BLaER1 treated with 17β-estradiol and CSF1 and Interleukin-3, amounts not matched to agents 10 nM and 100 nM (cell line): ENCODE data around the gene MCC.

Experiments
- H3K27ac ChIP-seq, 11 experiments: shearing (Covaris generic); formaldehyde crosslinking; 2 replicates each; pipeline ENCODE4 v1.8.1; 2022
- H3K27me3 ChIP-seq, 11 experiments: shearing (Covaris generic); formaldehyde crosslinking; 2 replicates each; pipeline ENCODE4 v1.8.1; 2022
- H3K36me3 ChIP-seq, 11 experiments: shearing (Covaris generic); formaldehyde crosslinking; 2 replicates each; pipeline ENCODE4 v1.8.1; 2022
- H3K4me1 ChIP-seq, 10 experiments: shearing (Covaris generic); formaldehyde crosslinking; 2 replicates each; pipeline ENCODE4 v1.8.1; 2022
- H3K4me2 ChIP-seq, 11 experiments: shearing (Covaris generic); formaldehyde crosslinking; 2 replicates each; pipeline ENCODE4 v1.8.1; 2022
- H3K4me3 ChIP-seq, 10 experiments: shearing (Covaris generic); formaldehyde crosslinking; 2 replicates each; pipeline ENCODE4 v1.8.1; 2022
- H3K9ac ChIP-seq, 11 experiments: shearing (Covaris generic); formaldehyde crosslinking; 2 replicates each; pipeline ENCODE4 v1.8.1; 2022
- H3K9me3 ChIP-seq, 11 experiments: shearing (Covaris generic); formaldehyde crosslinking; replicated peaks in 1 of 11; 2 replicates each; pipeline ENCODE4 v1.8.1; 2022
- H4K20me1 ChIP-seq, 11 experiments: shearing (Covaris generic); formaldehyde crosslinking; 2 replicates each; pipeline ENCODE4 v1.8.1; 2022
- Cebpa-rat ChIP-seq, 11 experiments: shearing (Covaris generic); IDR thresholded peaks; 2 replicates each; pipeline ENCODE4 v1.8.1; 2022

MCC gene

GRCh38 chr5:113378514-113378913 lies 109.7 kb downstream of the MCC start:
- Histone ChIP-seq H4K20me1 (peaks cover 0 to 10% (median 6%) of the 10 kb centered on the region in 11 experiments; a peak in 12 of 22 replicates), H3K27me3 (peaks cover 0 to 76% (median 3%) of the 10 kb centered on the region in 11 experiments; a peak in 9 of 22 replicates), H3K27ac (peak overlapping the region in 4 of 11 experiments; percentile 23 to 37 (median 30); a peak in 5 of 22 replicates), H3K36me3 (no peaks in the 10 kb centered on the region), H3K4me3 (peak overlapping the region in 5 of 10 experiments; percentile 1 to 38 (median 20); a peak in 4 of 20 replicates), H3K4me2 (peak overlapping the region; percentile 75 to 93 (median 83)), H3K4me1 (peaks cover 39 to 74% (median 65%) of the 10 kb centered on the region in 10 experiments), H3K9ac (peak overlapping the region in 1 of 11 experiments; percentile 31; a peak in 1 of 22 replicates), H3K9me3 (peaks cover 0 to 16% (median 6%) of the 10 kb centered on the region in 11 experiments; a peak in 10 of 22 replicates)
- no peak for TF ChIP-seq Cebpa-rat (IDR thresholded peaks at IDR 0.05)

DNA sequence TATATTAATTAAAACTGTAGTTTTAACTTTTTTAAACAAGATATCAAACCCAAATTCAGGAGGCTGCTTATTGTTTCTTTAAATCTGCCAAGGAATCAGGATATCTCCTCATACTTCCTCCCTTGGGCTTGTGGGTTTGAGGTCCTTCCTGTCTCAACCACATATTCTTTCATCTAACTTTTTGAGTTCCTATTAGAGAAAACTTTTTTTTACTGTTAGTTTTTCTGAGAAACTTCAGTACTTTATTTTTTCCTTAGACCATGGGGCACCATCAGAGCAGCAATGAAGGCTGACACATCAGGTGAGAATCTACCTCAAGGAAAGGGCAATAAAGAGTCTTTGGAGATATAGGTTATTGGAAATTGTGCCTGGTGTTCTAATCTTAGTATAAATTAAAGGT lies 110.2 kb downstream of the MCC start:
- H3K9ac ChIP-seq, result peak overlapping the region in 1 of 11 experiments; percentile 31; a peak in 1 of 22 replicates
- H3K4me2 ChIP-seq, result peak overlapping the region; percentile 75 to 93 (median 83)
- H3K9me3 ChIP-seq, result peaks cover 0 to 16% (median 6%) of the 10 kb centered on the region in 11 experiments; a peak in 10 of 22 replicates
- H4K20me1 ChIP-seq, result peaks cover 0 to 10% (median 6%) of the 10 kb centered on the region in 11 experiments; a peak in 12 of 22 replicates
- peak overlapping the region in 4 of 11 experiments; percentile 23 to 37 (median 30); a peak in 5 of 22 replicates for H3K27ac ChIP-seq
- H3K4me1 ChIP-seq, result peaks cover 39 to 71% (median 65%) of the 10 kb centered on the region in 10 experiments
- H3K36me3 ChIP-seq, result no peaks in the 10 kb centered on the region
- TF ChIP-seq Cebpa-rat (IDR thresholded peaks at IDR 0.05), result no peak
- peak overlapping the region in 5 of 10 experiments; percentile 1 to 38 (median 20); a peak in 4 of 20 replicates for H3K4me3 ChIP-seq
- peaks cover 0 to 76% (median 3%) of the 10 kb centered on the region in 11 experiments; a peak in 9 of 22 replicates for H3K27me3 ChIP-seq

DNA sequence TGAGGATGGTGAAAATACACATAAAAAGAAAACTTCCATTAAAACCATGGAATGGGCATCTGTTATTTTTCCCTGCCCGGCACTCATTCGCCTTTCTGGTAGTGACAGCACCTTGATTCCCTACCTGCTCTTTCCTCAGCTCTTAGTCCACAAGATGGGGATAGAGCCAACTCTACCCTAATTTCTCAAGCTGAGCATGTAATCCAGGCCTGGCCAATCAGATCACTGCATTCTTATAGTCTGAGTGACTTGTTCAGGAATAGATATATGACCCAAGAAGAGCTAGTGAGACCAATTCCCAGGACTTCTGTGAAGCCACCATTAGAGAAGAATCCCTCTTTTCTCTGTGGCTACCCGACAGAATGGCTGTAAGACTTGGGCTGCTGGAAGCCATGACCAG lies 111.6 kb downstream of the MCC start:
- Histone ChIP-seq H3K4me3 (no peak overlapping the region), H3K36me3 (no peaks in the 10 kb centered on the region), H3K9me3 (peaks cover 0 to 16% (median 6%) of the 10 kb centered on the region in 11 experiments; a peak in 10 of 22 replicates), H3K27me3 (peaks cover 0 to 70% (median 3%) of the 10 kb centered on the region in 11 experiments; a peak in 9 of 22 replicates), H3K4me2 (peak overlapping the region in 8 of 11 experiments; percentile 75 to 93 (median 82); a peak in 14 of 22 replicates), H3K9ac (no peak overlapping the region), H4K20me1 (peaks cover 0 to 10% (median 6%) of the 10 kb centered on the region in 11 experiments; a peak in 12 of 22 replicates), H3K27ac (no peak overlapping the region), H3K4me1 (peaks cover 31 to 69% (median 53%) of the 10 kb centered on the region in 10 experiments)
- no peak for TF ChIP-seq Cebpa-rat (IDR thresholded peaks at IDR 0.05)

- no peak overlapping the region for H3K4me3 ChIP-seq
- H4K20me1 ChIP-seq, result peaks cover 0 to 10% (median 6%) of the 10 kb centered on the region in 11 experiments; a peak in 12 of 22 replicates
- H3K36me3 ChIP-seq, result no peaks in the 10 kb centered on the region
- no peak for TF ChIP-seq Cebpa-rat (IDR thresholded peaks at IDR 0.05)
- H3K4me1 ChIP-seq, result peaks cover 26 to 61% (median 43%) of the 10 kb centered on the region in 10 experiments
- no peak overlapping the region for H3K4me2 ChIP-seq
- peaks cover 0 to 16% (median 6%) of the 10 kb centered on the region in 11 experiments; a peak in 10 of 22 replicates for H3K9me3 ChIP-seq
- H3K27ac ChIP-seq, result no peak overlapping the region
- H3K27me3 ChIP-seq, result peaks cover 0 to 63% (median 3%) of the 10 kb centered on the region in 11 experiments; a peak in 9 of 22 replicates
- no peak overlapping the region for H3K9ac ChIP-seq
These were observed 112.7 kb downstream of the MCC start for GRCh38 chr5:113375480-113376060.

GRCh38 chr5:113373426-113373825 lies 114.8 kb downstream of the MCC start:
- Histone ChIP-seq H3K4me3 (no peak overlapping the region), H3K27me3 (peaks cover 0 to 53% (median 3%) of the 10 kb centered on the region in 11 experiments; a peak in 9 of 22 replicates), H3K4me1 (peaks cover 13 to 39% (median 23%) of the 10 kb centered on the region in 10 experiments), H3K27ac (no peak overlapping the region), H4K20me1 (peaks cover 0 to 5% (median 3%) of the 10 kb centered on the region in 11 experiments; a peak in 12 of 22 replicates), H3K36me3 (no peaks in the 10 kb centered on the region), H3K9me3 (peaks cover 0 to 16% (median 6%) of the 10 kb centered on the region in 11 experiments; a peak in 10 of 22 replicates), H3K4me2 (peak overlapping the region in 3 of 11 experiments; percentile 34 to 70 (median 68); a peak in 4 of 22 replicates), H3K9ac (no peak overlapping the region)
- TF ChIP-seq Cebpa-rat (IDR thresholded peaks at IDR 0.05), result no peak

DNA sequence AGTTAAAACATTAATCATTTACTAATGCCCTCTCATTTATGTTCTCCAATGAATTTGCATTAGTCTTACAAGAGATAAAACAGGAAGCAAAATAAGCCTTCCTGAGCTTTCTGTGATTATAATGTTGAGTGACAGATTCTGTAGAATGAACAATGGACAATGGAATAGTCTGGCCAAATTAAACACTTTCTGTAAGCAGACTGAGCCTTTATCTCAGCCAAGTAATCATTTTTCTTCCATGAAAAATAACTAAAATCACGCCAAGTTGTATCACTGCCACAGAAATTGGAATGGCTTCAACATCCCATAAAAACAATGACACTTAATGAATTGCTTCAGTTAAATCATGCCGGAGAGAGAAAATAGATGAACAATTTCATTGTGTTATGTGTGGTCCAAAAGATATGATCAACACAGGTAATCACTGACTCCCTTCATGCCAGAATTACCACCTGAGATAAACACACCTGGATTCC lies 116.5 kb downstream of the MCC start:
- H3K36me3 ChIP-seq, result no peaks in the 10 kb centered on the region

GRCh38 chr5:113367586-113367985 lies 120.7 kb downstream of the MCC start:
- no peak overlapping the region for H3K27ac ChIP-seq
- no peak overlapping the region for H3K4me3 ChIP-seq
- H3K27me3 ChIP-seq, result peaks cover 0 to 13% (median 0%) of the 10 kb centered on the region in 11 experiments; a peak in 2 of 22 replicates
- TF ChIP-seq Cebpa-rat (IDR thresholded peaks at IDR 0.05), result no peak
- no peak overlapping the region for H3K9ac ChIP-seq
- peaks cover 27 to 35% (median 32%) of the 10 kb centered on the region in 11 experiments for H3K9me3 ChIP-seq
- no peak overlapping the region for H3K4me2 ChIP-seq
- no peaks in the 10 kb centered on the region for H4K20me1 ChIP-seq
- 0 out of 20 replicates have a peak, but pooled peaks cover 0 to under 1% (median 0%) of the 10 kb centered on the region in 10 experiments for H3K4me1 ChIP-seq
- peaks cover 0 to 5% (median 0%) of the 10 kb centered on the region in 11 experiments; a peak in 1 of 22 replicates for H3K36me3 ChIP-seq

More for the DNA sequence above, 116.5 kb downstream of the MCC start:
- H3K27me3 ChIP-seq, result peaks cover 0 to 41% (median 1%) of the 10 kb centered on the region in 11 experiments; a peak in 9 of 22 replicates
- no peak for TF ChIP-seq Cebpa-rat (IDR thresholded peaks at IDR 0.05)
- H3K27ac ChIP-seq, result no peak overlapping the region
- H4K20me1 ChIP-seq, result no peaks in the 10 kb centered on the region
- H3K4me3 ChIP-seq, result no peak overlapping the region
- H3K9ac ChIP-seq, result no peak overlapping the region
- H3K9me3 ChIP-seq, result peaks cover 0 to 9% (median 2%) of the 10 kb centered on the region in 11 experiments; a peak in 10 of 22 replicates
- H3K4me1 ChIP-seq, result peaks cover 0 to 23% (median 7%) of the 10 kb centered on the region in 10 experiments; a peak in 14 of 20 replicates
- no peak overlapping the region for H3K4me2 ChIP-seq

DNA sequence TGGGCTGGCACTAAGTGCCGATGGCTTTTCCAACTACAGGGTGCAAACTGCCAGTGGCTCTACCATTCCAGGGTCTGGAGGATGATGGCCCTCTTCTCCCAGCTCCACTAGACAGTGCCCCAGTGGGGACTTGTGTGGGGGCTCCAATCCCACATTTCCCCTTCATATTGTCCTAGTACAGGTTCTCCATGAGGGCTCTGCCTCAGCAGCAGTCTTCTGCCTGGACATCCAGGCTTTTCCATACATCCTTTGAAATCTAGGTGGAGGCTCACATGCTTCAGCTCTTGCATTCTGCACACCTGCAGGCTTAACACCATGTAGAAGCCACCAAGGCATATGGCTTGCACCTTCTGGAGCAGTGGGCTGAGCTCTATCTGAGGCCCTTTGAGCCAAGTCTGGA lies 123.8 kb downstream of the MCC start:
- H3K27ac ChIP-seq, result no peak overlapping the region
- H3K27me3 ChIP-seq, result 0 out of 22 replicates have a peak, but pooled peaks cover 0 to 4% (median 0%) of the 10 kb centered on the region in 11 experiments
- no peaks in the 10 kb centered on the region for H4K20me1 ChIP-seq
- TF ChIP-seq Cebpa-rat (IDR thresholded peaks at IDR 0.05), result no peak
- no peaks in the 10 kb centered on the region for H3K4me1 ChIP-seq
- H3K36me3 ChIP-seq, result peaks cover 0 to 5% (median 0%) of the 10 kb centered on the region in 11 experiments; a peak in 1 of 22 replicates
- H3K9me3 ChIP-seq, result peaks cover 28 to 35% (median 32%) of the 10 kb centered on the region in 11 experiments
- peak overlapping the region in 2 of 10 experiments; percentile 5 to 26; a peak in 1 of 20 replicates for H3K4me3 ChIP-seq
- H3K9ac ChIP-seq, result no peak overlapping the region
- H3K4me2 ChIP-seq, result no peak overlapping the region
